ENCODE results near the gene IAH1. TPM values are rescaled to one million over a fixed set of nuclear protein-coding genes. Genes with fewer than 3 reads are reported as not detected.
"Not testable (repeated sequence)": the region's sequence is repeated elsewhere in the genome, so short reads cannot be mapped to it uniquely, and the experiment has no call there.

The IAH1 gene
- total and polyA plus RNA-seq, 3 donors from 2014 or later: 76.3 to 208 (median 86.0) TPM

DNA sequence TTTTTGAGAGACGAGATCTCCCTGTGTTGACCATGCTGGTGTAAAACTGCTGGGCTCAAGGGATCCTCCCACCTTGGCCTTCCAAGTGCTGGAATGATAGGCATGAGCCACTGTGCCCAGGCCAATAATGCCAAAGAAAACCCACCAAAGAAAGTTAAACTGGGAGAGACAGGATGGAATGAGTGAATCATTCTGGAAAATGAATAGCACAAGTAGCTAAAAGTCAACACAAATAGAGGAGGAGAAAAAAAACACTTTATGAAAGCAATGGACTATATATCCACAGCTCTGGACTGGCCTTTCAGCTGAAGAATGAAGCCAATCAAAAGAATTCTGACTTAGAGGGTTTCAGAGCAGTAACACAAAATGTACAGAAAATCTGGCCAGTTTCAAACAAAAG is 23.9 kb downstream of the IAH1 start:
- H3K36me3 ChIP-seq (ENCODE audit: low read depth, missing control alignments): no peaks in the 10 kb centered on the region
- intact Hi-C loops (cut with DNase I; ENCODE audit: low total_unique reads): no loop called here
- WGBS, 2 donors: 45 to 59% methylated on average over 1 of the region's 1 CpG

DNA sequence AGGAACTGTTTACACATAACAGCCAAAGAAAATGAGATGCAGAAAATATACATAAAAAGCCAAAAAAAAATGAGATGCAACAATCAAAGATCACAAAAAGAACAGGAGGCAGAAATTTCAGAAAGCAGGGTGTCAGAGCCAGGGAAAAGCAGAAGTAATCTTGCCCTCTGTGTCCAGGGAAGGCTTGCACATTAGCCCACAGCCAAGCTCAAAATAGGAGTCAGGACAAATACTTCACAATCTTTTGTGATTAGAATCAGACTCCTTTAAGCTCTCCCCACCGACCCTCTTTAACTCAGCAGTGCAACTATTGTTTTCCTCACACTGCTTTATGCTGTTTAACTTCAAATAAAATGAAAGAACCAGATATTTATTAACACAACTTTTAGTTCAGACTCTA is 34.6 kb downstream of the IAH1 start:
- TF ChIP-seq POLR2A (IDR thresholded peaks at IDR 0.05) (no peak), CTCF (IDR thresholded peaks at IDR 0.05) (no peak)
- intact Hi-C loops (cut with DNase I; ENCODE audit: low total_unique reads): no loop called here
- H3K4me1 ChIP-seq: peaks cover 48% of the 10 kb centered on the region
- no peak for DNase-seq
- no peak overlapping the region for H3K4me3 ChIP-seq
- H3K9me3 ChIP-seq: no peaks in the 10 kb centered on the region
- H3K36me3 ChIP-seq (ENCODE audit: low read depth, missing control alignments): no peaks in the 10 kb centered on the region
- 19 to 32% methylated on average over 1 of the region's 1 CpG for WGBS, 2 donors
- no peaks in the 10 kb centered on the region for H3K27me3 ChIP-seq
- peak overlapping the region; percentile 5 to 17 for H3K27ac ChIP-seq

More for the DNA sequence above, 23.9 kb downstream of the IAH1 start:
- no peaks in the 10 kb centered on the region for H3K9me3 ChIP-seq
- no peak for DNase-seq
- H3K4me3 ChIP-seq: no peak overlapping the region
- TF ChIP-seq CTCF (IDR thresholded peaks at IDR 0.05): no peak
- TF ChIP-seq POLR2A (IDR thresholded peaks at IDR 0.05): no peak
- no peak overlapping the region for H3K27ac ChIP-seq
- no peaks in the 10 kb centered on the region for H3K4me1 ChIP-seq
- no peaks in the 10 kb centered on the region for H3K27me3 ChIP-seq

DNA sequence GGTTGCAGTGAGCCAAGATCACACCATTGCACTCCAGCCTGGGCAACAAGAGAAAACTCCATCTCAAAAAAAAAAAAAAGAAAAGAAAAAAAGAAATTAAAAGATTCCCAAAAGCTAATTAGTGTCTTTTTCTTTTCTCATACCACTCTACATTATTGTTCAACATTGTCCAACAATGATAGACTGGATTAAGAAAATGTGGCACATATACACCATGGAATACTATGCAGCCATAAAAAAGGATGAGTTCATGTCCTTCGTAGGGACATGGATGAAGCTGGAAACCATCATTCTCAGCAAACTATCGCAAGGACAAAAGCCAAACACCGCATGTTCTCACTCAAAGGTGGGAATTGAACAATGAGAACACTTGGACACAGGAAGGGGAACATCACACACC is 39.6 kb downstream of the IAH1 start:
- H3K9me3 ChIP-seq; DNase-seq; intact Hi-C loops (cut with DNase I; ENCODE audit: low total_unique reads); H3K36me3 ChIP-seq (ENCODE audit: low read depth, missing control alignments); H3K27me3 ChIP-seq; H3K4me3 ChIP-seq; H3K4me1 ChIP-seq; H3K27ac ChIP-seq: not testable (repeated sequence)
- WGBS, 2 donors: 96 to 97% methylated on average over 3 of the region's 3 CpGs

- intact Hi-C loops (cut with DNase I; ENCODE audit: low total_unique reads): no loop called here
- H3K36me3 ChIP-seq (ENCODE audit: low read depth, missing control alignments): no peaks in the 10 kb centered on the region
- no peak for TF ChIP-seq POLR2A (IDR thresholded peaks at IDR 0.05)
- no peak for TF ChIP-seq CTCF (IDR thresholded peaks at IDR 0.05)
- WGBS, 2 donors: 90 to 94% methylated on average over 2 of the region's 2 CpGs
- no peak overlapping the region for H3K4me3 ChIP-seq
- H3K27me3 ChIP-seq: no peaks in the 10 kb centered on the region
- H3K9me3 ChIP-seq: no peaks in the 10 kb centered on the region
- no peaks in the 10 kb centered on the region for H3K4me1 ChIP-seq
- no peak overlapping the region for H3K27ac ChIP-seq
- DNase-seq: no peak
Measured at GRCh38 chr2:9517118-9517782, 42.9 kb downstream of the IAH1 start.

- intact Hi-C loops (cut with DNase I; ENCODE audit: low total_unique reads): no loop called here
- DNase-seq: no peak
- H3K4me1 ChIP-seq: no peaks in the 10 kb centered on the region
- no peak overlapping the region for H3K27ac ChIP-seq
- H3K4me3 ChIP-seq: no peak overlapping the region
- TF ChIP-seq POLR2A (IDR thresholded peaks at IDR 0.05) (no peak), CTCF (IDR thresholded peaks at IDR 0.05) (no peak)
- no peaks in the 10 kb centered on the region for H3K27me3 ChIP-seq
- 60 to 65% methylated on average over 3 of the region's 3 CpGs for WGBS, 2 donors
- H3K36me3 ChIP-seq (ENCODE audit: low read depth, missing control alignments): no peaks in the 10 kb centered on the region
- H3K9me3 ChIP-seq: no peaks in the 10 kb centered on the region
Measured at GRCh38 chr2:9518163-9518562, 43.8 kb downstream of the IAH1 start.
